MM.1S (cell line): ENCODE data around the gene OR2AE1.

Experiments used
- DNase-seq: peaks from one replicate; pipeline ENCODE4 v3.0.0-alpha.2; 2015
- H2AFZ ChIP-seq: fragments of 300-600 bp; sonication (generic); 2 replicates; pipeline ENCODE4 v1.6.0; 2016; ENCODE audit warnings: antibody characterized with exemption, low read length
- H3F3A ChIP-seq: fragments of 300-600 bp; sonication (generic); 2 replicates; pipeline ENCODE4 v1.6.1; 2016; ENCODE audit warnings: mild to moderate bottlenecking, antibody characterized with exemption, low read length, moderate library complexity, mixed read lengths; ENCODE audit not compliant: insufficient read depth
- H3K27ac ChIP-seq: fragments of 300-600 bp; sonication (generic); 2 replicates; pipeline ENCODE4 v1.5.1; 2016; ENCODE audit warnings: mild to moderate bottlenecking, low read length
- H3K27me3 ChIP-seq: fragments of 300-600 bp; sonication (generic); replicated peaks from 2 replicates; pipeline ENCODE4 v1.6.0; 2016; ENCODE audit warnings: low read length; ENCODE audit not compliant: insufficient read depth
- H3K36me3 ChIP-seq: fragments of 300-600 bp; sonication (generic); replicated peaks from 2 replicates; pipeline ENCODE4 v1.6.1; 2016; ENCODE audit warnings: mild to moderate bottlenecking, low read length, mixed read lengths; ENCODE audit not compliant: insufficient read depth
- H3K4me1 ChIP-seq: fragments of 300-600 bp; sonication (generic); 2 replicates; pipeline ENCODE4 v1.6.1; 2016; ENCODE audit warnings: low read length, mixed read lengths
- H3K4me2 ChIP-seq: fragments of 300-600 bp; sonication (generic); 2 replicates; pipeline ENCODE4 v1.6.0; 2016; ENCODE audit warnings: low read depth, low read length
- H3K4me3 ChIP-seq: fragments of 300-600 bp; sonication (generic); 2 replicates; pipeline ENCODE4 v1.5.1; 2016; ENCODE audit warnings: low read length, mixed read lengths
- H3K79me2 ChIP-seq: fragments of 300-600 bp; sonication (generic); 2 replicates; pipeline ENCODE4 v1.6.1; 2016; ENCODE audit warnings: mixed run types, low read length, mixed read lengths
- H3K9ac ChIP-seq: fragments of 300-600 bp; sonication (generic); 2 replicates; pipeline ENCODE4 v1.6.1; 2016; ENCODE audit warnings: low read length, mixed read lengths
- H3K9me2 ChIP-seq: fragments of 300-600 bp; sonication (generic); replicated peaks from 2 replicates; pipeline ENCODE4 v1.6.1; 2016; ENCODE audit warnings: mild to moderate bottlenecking, low read length, mixed read lengths; ENCODE audit not compliant: insufficient read depth
- H3K9me3 ChIP-seq: fragments of 300-600 bp; sonication (generic); replicated peaks from 2 replicates; pipeline ENCODE4 v1.6.1; 2016; ENCODE audit warnings: mild to moderate bottlenecking, low read length, mixed read lengths; ENCODE audit not compliant: insufficient read depth
- H4K20me1 ChIP-seq: fragments of 300-600 bp; sonication (generic); 2 replicates; pipeline ENCODE4 v1.6.1; 2016; ENCODE audit warnings: mild to moderate bottlenecking, low read length, moderate library complexity, mixed read lengths; ENCODE audit not compliant: insufficient read depth
- EZH2 ChIP-seq: fragments of 300-600 bp; sonication (generic); optimal IDR thresholded peaks from 2 replicates; pipeline ENCODE3; 2017; ENCODE audit warnings: low read depth, mild to moderate bottlenecking, antibody characterized with exemption, low read length, mixed read lengths
- EZH2phosphoT487 ChIP-seq: fragments of 300-600 bp; sonication (generic); IDR thresholded peaks from 2 replicates; pipeline ENCODE4 v1.6.1; 2018; ENCODE audit warnings: antibody characterized with exemption, low read length
- TF ChIP-seq, protein P1 (sequence below): fragments of 300-600 bp; sonication (generic); IDR thresholded peaks from 2 replicates; pipeline ENCODE4 v1.5.1; 2016; ENCODE audit warnings: antibody characterized with exemption, low read length, mixed read lengths

The OR2AE1 gene

DNA sequence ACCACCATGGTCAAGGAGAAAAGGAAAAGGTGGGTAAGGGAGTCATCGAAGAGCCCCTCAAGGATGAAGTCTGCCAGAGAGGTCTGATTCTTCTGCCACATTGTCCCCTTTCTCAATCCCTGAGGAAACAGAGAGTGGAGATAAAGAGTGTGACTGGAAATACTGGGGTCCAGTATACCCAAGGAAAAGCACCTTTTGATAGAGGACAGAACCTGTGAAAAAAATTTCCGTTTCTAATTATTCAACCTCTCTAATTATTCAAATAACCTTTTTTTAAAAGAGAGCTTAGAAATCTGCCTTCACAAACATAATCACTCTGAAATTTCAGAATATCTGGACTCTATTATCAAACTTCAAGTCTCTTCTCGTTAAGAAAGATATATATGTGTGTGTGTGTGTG is at the start of gene OR2AE1:
TSS of gene OR2AE1 (minus strand) at position 101 of the 400 bp plus-strand sequence. CDS start at position 101, 0 bp downstream.
- Histone ChIP-seq H4K20me1 (no peaks in the 10 kb centered on the region), H3K4me1 (no peaks in the 10 kb centered on the region), H3K9me2 (no peaks in the 10 kb centered on the region), H3F3A (no peaks in the 10 kb centered on the region), H3K27ac (no peak within 1 kb of the TSS), H3K4me2 (no peak within 1 kb of the TSS), H3K79me2 (no peaks in the 10 kb centered on the region), H3K27me3 (no peaks in the 10 kb centered on the region), H3K9ac (no peak within 1 kb of the TSS), H3K4me3 (no peak within 1 kb of the TSS), H3K36me3 (no peaks in the 10 kb centered on the region), H2AFZ (no peak within 1 kb of the TSS), H3K9me3 (no peaks in the 10 kb centered on the region)
- TF ChIP-seq EZH2: no peak
- TF ChIP-seq, protein P1, sequence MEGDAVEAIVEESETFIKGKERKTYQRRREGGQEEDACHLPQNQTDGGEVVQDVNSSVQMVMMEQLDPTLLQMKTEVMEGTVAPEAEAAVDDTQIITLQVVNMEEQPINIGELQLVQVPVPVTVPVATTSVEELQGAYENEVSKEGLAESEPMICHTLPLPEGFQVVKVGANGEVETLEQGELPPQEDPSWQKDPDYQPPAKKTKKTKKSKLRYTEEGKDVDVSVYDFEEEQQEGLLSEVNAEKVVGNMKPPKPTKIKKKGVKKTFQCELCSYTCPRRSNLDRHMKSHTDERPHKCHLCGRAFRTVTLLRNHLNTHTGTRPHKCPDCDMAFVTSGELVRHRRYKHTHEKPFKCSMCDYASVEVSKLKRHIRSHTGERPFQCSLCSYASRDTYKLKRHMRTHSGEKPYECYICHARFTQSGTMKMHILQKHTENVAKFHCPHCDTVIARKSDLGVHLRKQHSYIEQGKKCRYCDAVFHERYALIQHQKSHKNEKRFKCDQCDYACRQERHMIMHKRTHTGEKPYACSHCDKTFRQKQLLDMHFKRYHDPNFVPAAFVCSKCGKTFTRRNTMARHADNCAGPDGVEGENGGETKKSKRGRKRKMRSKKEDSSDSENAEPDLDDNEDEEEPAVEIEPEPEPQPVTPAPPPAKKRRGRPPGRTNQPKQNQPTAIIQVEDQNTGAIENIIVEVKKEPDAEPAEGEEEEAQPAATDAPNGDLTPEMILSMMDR: no peak
- TF ChIP-seq EZH2phosphoT487: no peak
- DNase-seq: no peak

DNA sequence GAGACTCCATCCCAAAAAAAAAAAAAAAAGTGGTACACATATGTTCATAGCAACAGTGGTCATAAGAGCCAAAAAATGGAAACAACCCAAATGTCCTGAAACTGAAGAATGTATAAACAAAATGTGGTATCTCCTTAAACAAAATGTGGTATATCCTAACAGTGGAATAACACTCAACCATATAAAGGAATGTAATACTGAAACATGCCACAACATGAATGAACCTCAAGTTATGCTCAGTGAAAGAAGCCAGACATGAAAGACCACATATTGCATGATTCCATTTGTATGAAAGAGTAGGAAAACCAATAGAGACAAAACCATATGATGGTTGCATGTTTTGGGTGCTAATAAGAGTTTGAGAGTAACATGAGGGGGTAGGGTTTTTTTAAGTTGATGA is 49.5 kb upstream of the OR2AE1 start:
- Histone ChIP-seq H3K79me2 (no peaks in the 10 kb centered on the region), H3K27me3 (peaks cover 31% of the 10 kb centered on the region), H3K27ac (no peak overlapping the region), H3F3A (no peaks in the 10 kb centered on the region), H3K36me3 (no peaks in the 10 kb centered on the region), H4K20me1 (no peaks in the 10 kb centered on the region), H2AFZ (no peak overlapping the region), H3K4me2 (no peak overlapping the region), H3K9me3 (no peaks in the 10 kb centered on the region), H3K9me2 (no peaks in the 10 kb centered on the region), H3K4me3 (no peak overlapping the region), H3K4me1 (peaks cover 9% of the 10 kb centered on the region; the same call in 1 of the 2 replicates), H3K9ac (no peak overlapping the region)
- no peak for TF ChIP-seq EZH2
- DNase-seq: no peak

- Histone ChIP-seq H2AFZ (no peak overlapping the region), H3K36me3 (no peaks in the 10 kb centered on the region), H3K9me2 (no peaks in the 10 kb centered on the region), H3K27ac (no peak overlapping the region), H3K79me2 (peaks cover 21% of the 10 kb centered on the region), H3K9me3 (no peaks in the 10 kb centered on the region), H3K4me3 (no peak overlapping the region), H3K4me1 (0 out of 2 replicates have a peak, but pooled peaks cover 6% of the 10 kb centered on the region), H3K4me2 (no peak overlapping the region), H3K27me3 (peaks cover 21% of the 10 kb centered on the region), H3F3A (0 out of 2 replicates have a peak, but pooled peaks cover 5% of the 10 kb centered on the region), H4K20me1 (no peaks in the 10 kb centered on the region), H3K9ac (no peak overlapping the region)
- DNase-seq: no peak
- TF ChIP-seq, protein P1: no peak
- TF ChIP-seq EZH2: no peak
- no peak for TF ChIP-seq EZH2phosphoT487
Measured at GRCh38 chr7:99923200-99923599, 46.4 kb upstream of the OR2AE1 start.

GRCh38 chr7:99920149-99920548 is 43.3 kb upstream of the OR2AE1 start:
- H3K9ac ChIP-seq: peak overlapping the region; percentile 87
- no peaks in the 10 kb centered on the region for H4K20me1 ChIP-seq
- H3K4me1 ChIP-seq: peaks cover 10% of the 10 kb centered on the region; the same call in 1 of the 2 replicates
- no peaks in the 10 kb centered on the region for H3K36me3 ChIP-seq
- no peak for DNase-seq
- H3K79me2 ChIP-seq: peaks cover 50% of the 10 kb centered on the region
- peak overlapping the region; percentile 73 for H3K4me3 ChIP-seq
- 0 out of 2 replicates have a peak, but pooled peaks cover 5% of the 10 kb centered on the region for H3F3A ChIP-seq
- H2AFZ ChIP-seq: peak overlapping the region; percentile 87
- no peaks in the 10 kb centered on the region; the same call in 1 of the 2 replicates for H3K27me3 ChIP-seq
- peak overlapping the region; percentile 72 for H3K4me2 ChIP-seq
- no peaks in the 10 kb centered on the region for H3K9me2 ChIP-seq
- no peak overlapping the region for H3K27ac ChIP-seq
- H3K9me3 ChIP-seq: no peaks in the 10 kb centered on the region
- TF ChIP-seq EZH2phosphoT487 (no peak), EZH2 (no peak)
- TF ChIP-seq, protein P1: no peak
